NT2/D1 (cell line): ENCODE data around the gene TRO.

Experiments used
- DNase-seq: peaks from one replicate; pipeline ENCODE4 v3.0.0-alpha.2; 2011; ENCODE audit warnings: low read depth, low spot score
- H3K27me3 ChIP-seq: 2 replicates; pipeline ENCODE4 v1.6.0; 2011; ENCODE audit warnings: mild to moderate bottlenecking; ENCODE audit not compliant: insufficient read length, insufficient read depth
- H3K36me3 ChIP-seq: 2 replicates; pipeline ENCODE4 v1.6.1; 2011; ENCODE audit warnings: mild to moderate bottlenecking, low read length, mixed read lengths; ENCODE audit not compliant: insufficient read depth, insufficient read length
- H3K4me1 ChIP-seq: 2 replicates; pipeline ENCODE4 v1.5.1; 2011; ENCODE audit not compliant: insufficient read depth, insufficient read length
- H3K4me3 ChIP-seq: 2 replicates; pipeline ENCODE4 v1.5.1; 2011; ENCODE audit warnings: low read depth; ENCODE audit not compliant: insufficient read length
- H3K9ac ChIP-seq: 2 replicates; pipeline ENCODE4 v1.6.0; 2011; ENCODE audit warnings: low read depth; ENCODE audit not compliant: insufficient read length
- H3K9me3 ChIP-seq: 2 replicates; pipeline ENCODE4 v1.5.1; 2011; ENCODE audit warnings: mild to moderate bottlenecking, low read length; ENCODE audit not compliant: insufficient read depth
- SUZ12 ChIP-seq: IDR thresholded peaks from 2 replicates; pipeline ENCODE4 v1.6.1; 2011; ENCODE audit not compliant: insufficient read length, insufficient read depth; ENCODE audit errors: extremely low read depth
- YY1 ChIP-seq: IDR thresholded peaks from 2 replicates; pipeline ENCODE4 v1.6.1; 2011; ENCODE audit not compliant: insufficient read length, insufficient read depth
- ZNF274 ChIP-seq: IDR thresholded peaks from 2 replicates; pipeline ENCODE4 v1.6.1; 2011; ENCODE audit warnings: mild to moderate bottlenecking, low read depth, low read length

TRO gene

GRCh38 chrX:54934890-54935289 lies 14.3 kb downstream of the TRO start:
- Histone ChIP-seq H3K9me3 (no peaks in the 10 kb centered on the region), H3K4me1 (no peaks in the 10 kb centered on the region), H3K4me3 (no peak overlapping the region), H3K27me3 (no peaks in the 10 kb centered on the region), H3K36me3 (peaks cover 33% of the 10 kb centered on the region), H3K9ac (no peak overlapping the region)
- DNase-seq, result no peak
- TF ChIP-seq YY1 (no peak), SUZ12 (no peak), ZNF274 (no peak)

GRCh38 chrX:54935306-54935705 lies 14.7 kb downstream of the TRO start:
- no peaks in the 10 kb centered on the region for H3K9me3 ChIP-seq
- no peak for TF ChIP-seq ZNF274
- TF ChIP-seq SUZ12, result no peak
- TF ChIP-seq YY1, result no peak
- no peaks in the 10 kb centered on the region for H3K27me3 ChIP-seq
- H3K4me1 ChIP-seq, result no peaks in the 10 kb centered on the region
- H3K9ac ChIP-seq, result no peak overlapping the region
- peaks cover 29% of the 10 kb centered on the region for H3K36me3 ChIP-seq
- DNase-seq, result no peak
- no peak overlapping the region for H3K4me3 ChIP-seq

GRCh38 chrX:54937416-54937815 lies 16.8 kb downstream of the TRO start:
- TF ChIP-seq SUZ12 (no peak), YY1 (no peak), ZNF274 (no peak)
- Histone ChIP-seq H3K27me3 (no peaks in the 10 kb centered on the region), H3K4me3 (no peak overlapping the region), H3K9ac (no peak overlapping the region), H3K4me1 (no peaks in the 10 kb centered on the region), H3K36me3 (peaks cover 8% of the 10 kb centered on the region), H3K9me3 (no peaks in the 10 kb centered on the region)
- no peak for DNase-seq

DNA sequence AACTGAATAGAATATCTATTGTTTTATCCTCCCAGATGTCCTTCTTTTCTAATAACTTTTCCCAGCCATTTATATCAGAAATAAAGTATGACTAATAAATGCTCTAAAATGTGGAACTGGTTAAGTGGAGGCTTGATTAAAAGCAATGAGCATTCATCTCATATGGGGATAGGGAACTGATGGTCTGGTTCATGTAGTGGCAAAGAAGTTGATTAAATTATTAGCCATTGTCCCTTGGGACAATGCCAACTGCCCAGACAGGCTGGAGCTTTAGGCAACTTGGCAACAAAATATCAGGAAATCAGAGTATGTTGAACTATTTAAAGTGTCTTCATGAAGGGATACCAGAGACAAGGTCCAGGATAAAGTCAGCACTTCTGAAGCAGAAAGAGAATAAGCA lies 24.2 kb downstream of the TRO start:
- no peaks in the 10 kb centered on the region for H3K27me3 ChIP-seq
- H3K9me3 ChIP-seq, result no peaks in the 10 kb centered on the region
- no peak overlapping the region for H3K4me3 ChIP-seq
- H3K4me1 ChIP-seq, result no peaks in the 10 kb centered on the region
- TF ChIP-seq SUZ12 (no peak), YY1 (no peak), ZNF274 (no peak)
- H3K9ac ChIP-seq, result no peak overlapping the region
- no peak for DNase-seq
- no peaks in the 10 kb centered on the region for H3K36me3 ChIP-seq

DNA sequence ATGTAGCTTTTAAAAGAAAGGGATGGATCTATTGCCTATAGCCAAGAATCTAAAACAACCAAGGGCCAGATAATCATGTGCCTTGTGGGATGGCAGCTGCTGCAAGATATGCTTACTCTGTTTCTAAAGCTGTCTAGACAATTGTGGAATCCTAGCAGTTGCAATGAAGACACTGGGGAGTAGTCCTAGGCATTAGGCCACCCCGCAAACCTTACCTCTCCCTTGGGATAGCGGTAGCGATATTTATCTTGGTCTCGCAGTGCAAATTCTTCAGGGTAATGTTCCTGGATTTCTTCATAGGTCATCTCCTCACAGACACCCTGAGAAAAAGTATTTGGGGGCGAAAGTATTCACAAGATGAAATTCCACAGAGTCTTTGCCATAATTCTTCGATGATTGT lies 24.6 kb downstream of the TRO start:
- TF ChIP-seq SUZ12 (no peak), ZNF274 (no peak), YY1 (no peak)
- no peak overlapping the region for H3K9ac ChIP-seq
- H3K9me3 ChIP-seq, result no peaks in the 10 kb centered on the region
- peaks cover under 1% of the 10 kb centered on the region for H3K4me1 ChIP-seq
- no peak overlapping the region for H3K4me3 ChIP-seq
- H3K27me3 ChIP-seq, result no peaks in the 10 kb centered on the region
- no peak for DNase-seq
- H3K36me3 ChIP-seq, result no peaks in the 10 kb centered on the region

DNA sequence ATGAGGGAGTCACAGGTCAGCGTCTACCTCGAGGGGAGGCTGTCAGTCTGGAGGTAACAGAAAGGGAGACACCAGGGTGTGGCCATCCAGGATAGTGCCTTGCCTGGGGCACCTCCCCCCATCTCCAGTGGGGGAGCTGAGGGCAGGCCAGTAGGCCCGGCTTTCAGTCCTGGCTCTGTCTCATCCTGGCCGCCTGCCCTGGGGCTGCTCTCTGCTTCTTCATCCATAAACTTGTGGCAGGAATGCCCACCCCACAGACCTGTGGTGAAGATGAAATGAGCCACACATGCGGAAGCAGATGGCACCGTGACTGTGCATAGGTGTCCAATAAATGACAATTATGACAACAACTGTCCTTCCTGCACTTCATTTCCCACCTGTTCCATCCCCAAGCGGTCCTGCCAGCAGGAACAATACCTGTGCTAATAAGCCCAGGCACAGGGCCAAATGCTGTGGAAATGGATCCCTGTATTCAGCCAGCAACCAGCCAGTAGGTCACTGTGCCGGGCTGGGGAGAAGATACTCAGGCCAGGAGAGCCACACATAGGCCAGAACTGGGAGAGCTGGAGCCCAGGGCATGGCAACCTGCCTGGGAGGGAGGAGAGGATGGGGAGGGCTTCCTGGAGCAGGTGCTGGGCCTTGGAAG lies 30.2 kb downstream of the TRO start:
- no peak for DNase-seq
- TF ChIP-seq YY1 (no peak), ZNF274 (no peak), SUZ12 (no peak)
- H3K4me1 ChIP-seq, result peaks cover 4% of the 10 kb centered on the region
- no peaks in the 10 kb centered on the region for H3K27me3 ChIP-seq
- no peaks in the 10 kb centered on the region for H3K36me3 ChIP-seq
- H3K4me3 ChIP-seq, result no peak overlapping the region
- no peaks in the 10 kb centered on the region for H3K9me3 ChIP-seq
- no peak overlapping the region for H3K9ac ChIP-seq

- DNase-seq, result no peak
- Histone ChIP-seq H3K9ac (no peak overlapping the region), H3K4me1 (no peaks in the 10 kb centered on the region), H3K4me3 (no peak overlapping the region), H3K9me3 (no peaks in the 10 kb centered on the region), H3K27me3 (no peaks in the 10 kb centered on the region), H3K36me3 (no peaks in the 10 kb centered on the region)
- TF ChIP-seq SUZ12, result no peak
- TF ChIP-seq YY1, result no peak
- TF ChIP-seq ZNF274, result no peak
These were observed 41.1 kb downstream of the TRO start for GRCh38 chrX:54961750-54962149.
